ENCODE measurements around the gene TPM3.

DNA sequence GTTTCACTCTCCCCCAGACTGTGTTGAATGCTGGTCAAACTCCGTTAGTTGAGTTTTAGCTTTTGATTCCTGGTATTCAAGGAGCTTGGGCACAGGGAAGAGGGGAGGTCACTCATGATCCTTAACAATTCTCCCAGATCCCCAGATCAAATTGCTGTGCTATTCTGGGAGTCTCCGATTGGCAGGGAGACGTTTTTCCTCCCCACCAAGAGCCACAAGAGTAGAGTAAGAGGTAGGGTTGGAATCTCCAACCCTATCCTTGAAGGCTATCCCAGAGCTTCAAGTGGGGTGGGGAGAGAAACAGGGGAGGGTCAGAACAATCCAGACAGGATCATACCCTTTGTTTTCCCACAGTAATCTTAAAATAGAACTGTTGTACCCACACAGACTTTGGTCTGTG is 576 bp upstream of the TPM3 start:
- TF ChIP-seq, protein P1, sequence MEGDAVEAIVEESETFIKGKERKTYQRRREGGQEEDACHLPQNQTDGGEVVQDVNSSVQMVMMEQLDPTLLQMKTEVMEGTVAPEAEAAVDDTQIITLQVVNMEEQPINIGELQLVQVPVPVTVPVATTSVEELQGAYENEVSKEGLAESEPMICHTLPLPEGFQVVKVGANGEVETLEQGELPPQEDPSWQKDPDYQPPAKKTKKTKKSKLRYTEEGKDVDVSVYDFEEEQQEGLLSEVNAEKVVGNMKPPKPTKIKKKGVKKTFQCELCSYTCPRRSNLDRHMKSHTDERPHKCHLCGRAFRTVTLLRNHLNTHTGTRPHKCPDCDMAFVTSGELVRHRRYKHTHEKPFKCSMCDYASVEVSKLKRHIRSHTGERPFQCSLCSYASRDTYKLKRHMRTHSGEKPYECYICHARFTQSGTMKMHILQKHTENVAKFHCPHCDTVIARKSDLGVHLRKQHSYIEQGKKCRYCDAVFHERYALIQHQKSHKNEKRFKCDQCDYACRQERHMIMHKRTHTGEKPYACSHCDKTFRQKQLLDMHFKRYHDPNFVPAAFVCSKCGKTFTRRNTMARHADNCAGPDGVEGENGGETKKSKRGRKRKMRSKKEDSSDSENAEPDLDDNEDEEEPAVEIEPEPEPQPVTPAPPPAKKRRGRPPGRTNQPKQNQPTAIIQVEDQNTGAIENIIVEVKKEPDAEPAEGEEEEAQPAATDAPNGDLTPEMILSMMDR (IDR thresholded peaks at IDR 0.05), result no peak
- TF ChIP-seq, protein P2, sequence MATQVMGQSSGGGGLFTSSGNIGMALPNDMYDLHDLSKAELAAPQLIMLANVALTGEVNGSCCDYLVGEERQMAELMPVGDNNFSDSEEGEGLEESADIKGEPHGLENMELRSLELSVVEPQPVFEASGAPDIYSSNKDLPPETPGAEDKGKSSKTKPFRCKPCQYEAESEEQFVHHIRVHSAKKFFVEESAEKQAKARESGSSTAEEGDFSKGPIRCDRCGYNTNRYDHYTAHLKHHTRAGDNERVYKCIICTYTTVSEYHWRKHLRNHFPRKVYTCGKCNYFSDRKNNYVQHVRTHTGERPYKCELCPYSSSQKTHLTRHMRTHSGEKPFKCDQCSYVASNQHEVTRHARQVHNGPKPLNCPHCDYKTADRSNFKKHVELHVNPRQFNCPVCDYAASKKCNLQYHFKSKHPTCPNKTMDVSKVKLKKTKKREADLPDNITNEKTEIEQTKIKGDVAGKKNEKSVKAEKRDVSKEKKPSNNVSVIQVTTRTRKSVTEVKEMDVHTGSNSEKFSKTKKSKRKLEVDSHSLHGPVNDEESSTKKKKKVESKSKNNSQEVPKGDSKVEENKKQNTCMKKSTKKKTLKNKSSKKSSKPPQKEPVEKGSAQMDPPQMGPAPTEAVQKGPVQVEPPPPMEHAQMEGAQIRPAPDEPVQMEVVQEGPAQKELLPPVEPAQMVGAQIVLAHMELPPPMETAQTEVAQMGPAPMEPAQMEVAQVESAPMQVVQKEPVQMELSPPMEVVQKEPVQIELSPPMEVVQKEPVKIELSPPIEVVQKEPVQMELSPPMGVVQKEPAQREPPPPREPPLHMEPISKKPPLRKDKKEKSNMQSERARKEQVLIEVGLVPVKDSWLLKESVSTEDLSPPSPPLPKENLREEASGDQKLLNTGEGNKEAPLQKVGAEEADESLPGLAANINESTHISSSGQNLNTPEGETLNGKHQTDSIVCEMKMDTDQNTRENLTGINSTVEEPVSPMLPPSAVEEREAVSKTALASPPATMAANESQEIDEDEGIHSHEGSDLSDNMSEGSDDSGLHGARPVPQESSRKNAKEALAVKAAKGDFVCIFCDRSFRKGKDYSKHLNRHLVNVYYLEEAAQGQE (IDR thresholded peaks at IDR 0.05; ENCODE audit: insufficient read depth in 1 of 2, low read depth in 2 of 2, low read length in 1 of 2), result no peak
- TF ChIP-seq TCF7L2 (IDR thresholded peaks at IDR 0.05; ENCODE audit: low read depth, low read length), result no peak
- no peak for TF ChIP-seq SIN3A (IDR thresholded peaks at IDR 0.05; ENCODE audit: borderline replicate concordance, insufficient read depth, low read depth, low read length)
